Tibial nerve (tissue), 4 donors: ENCODE measurements around the gene SLC6A16. TPM values are rescaled to one million over a fixed set of nuclear protein-coding genes. Genes with fewer than 3 reads are reported as not detected.

Source experiments
- DNase-seq, 2 donors: peaks; one replicate each; pipeline ENCODE4 v3.0.0-alpha.2; 2019; ENCODE audit warnings: low spot score in 2 of 2
- H3K27ac ChIP-seq, 4 donors: fragments of 200-600 bp; sonication (generic) in 3 of 4; one replicate each; pipeline ENCODE4 v1.5.1; 2017 to 2019; ENCODE audit warnings: mild to moderate bottlenecking in 1 of 4
- H3K27me3 ChIP-seq, 2 donors: fragments of 200-600 bp; sonication (generic) in 1 of 2; one replicate each; pipeline versions ENCODE4 v1.5.1 to v1.6.0; 2017 to 2019
- H3K36me3 ChIP-seq, 3 donors: fragments of 200-600 bp; sonication (generic); one replicate each; pipeline ENCODE4 v1.5.1; 2018 to 2019
- H3K4me1 ChIP-seq, 4 donors: fragments of 200-600 bp; sonication (generic) in 3 of 4; one replicate each; pipeline ENCODE4 v1.5.1; 2017 to 2019
- H3K4me3 ChIP-seq, 4 donors: fragments of 200-600 bp; sonication (generic) in 3 of 4; one replicate each; pipeline ENCODE4 v1.5.1; 2017 to 2019; ENCODE audit warnings: mild to moderate bottlenecking in 1 of 4, moderate library complexity in 1 of 4
- H3K9me3 ChIP-seq, 4 donors: fragments of 200-600 bp; sonication (generic) in 3 of 4; one replicate each; pipeline ENCODE4 v1.5.1; 2017 to 2019
- CTCF ChIP-seq, 5 experiments: fragments of 200-600 bp in 3 of 5; fragments of 450-650 bp in 2 of 5; sonication (generic) in 3 of 5; IDR thresholded peaks; one replicate each; pipeline ENCODE4 v1.5.1; 2016 to 2019; ENCODE audit warnings: antibody characterized with exemption in 5 of 5, mild to moderate bottlenecking in 3 of 5, moderate library complexity in 2 of 5
- EP300 ChIP-seq, 2 donors: sonication (generic); formaldehyde crosslinking; IDR thresholded peaks; one replicate each; pipeline ENCODE4 v1.6.1; 2017; ENCODE audit warnings: antibody characterized with exemption in 2 of 2, mild to moderate bottlenecking in 1 of 2
- POLR2A ChIP-seq, 2 donors: fragments of 450-650 bp; IDR thresholded peaks; one replicate each; pipeline ENCODE4 v1.6.1; 2017; ENCODE audit warnings: antibody characterized with exemption in 2 of 2, mild to moderate bottlenecking in 2 of 2, moderate library complexity in 2 of 2
- whole genome bisulfite sequencing, 2 donors: methylation state at CpG; one replicate each; pipeline ENCODE4 v1.1.5; 2018; 5-methylcytosine and 5-hydroxymethylcytosine counted together
- total RNA-seq, 4 donors: library from RNA; depleted of rRNA; stranded (reverse); fragments of >200 nt; gene quantifications; one replicate each; pipeline ENCODE4 v1.1.0, GENCODE V29; 2016

Gene SLC6A16
- total RNA-seq, 4 donors from 2014 or later = 2.6 to 4.6 (median 3.4) TPM

- Histone ChIP-seq H3K36me3 (peaks cover 0 to 35% (median 0%) of the 10 kb centered on the region in 3 donors), H3K9me3 (no peaks in the 10 kb centered on the region), H3K4me3 (peak overlapping the region; percentile 53 to 89 (median 84)), H3K27me3 (peaks cover 0 to 4% of the 10 kb centered on the region in 2 donors), H3K27ac (peak overlapping the region; percentile 88 to 97 (median 92)), H3K4me1 (peaks cover 0 to 40% (median 10%) of the 10 kb centered on the region in 4 donors)
- DNase-seq = peak; percentile 55 to 72
- 0 to 1% methylated on average over 22 to 27 of the region's 27 CpGs for WGBS, 2 donors
- TF ChIP-seq EP300 (IDR thresholded peaks at IDR 0.05) (peak in 1 of 2 donors; percentile 62), CTCF (IDR thresholded peaks at IDR 0.05) (no peak), POLR2A (IDR thresholded peaks at IDR 0.05) (peak in 1 of 2 donors; percentile 43)
Observed at GRCh38 chr19:49361438-49362047, 36.6 kb upstream of the SLC6A16 start.

GRCh38 chr19:49359851-49360820 is 35.1 kb upstream of the SLC6A16 start:
- 67 to 70% methylated on average over 17 of the region's 17 CpGs for WGBS, 2 donors
- Histone ChIP-seq H3K9me3 (no peaks in the 10 kb centered on the region), H3K4me1 (peaks cover 0 to 52% (median 13%) of the 10 kb centered on the region in 4 donors), H3K27ac (peak overlapping the region; percentile 88 to 97 (median 92)), H3K27me3 (peaks cover 0 to 4% of the 10 kb centered on the region in 2 donors), H3K4me3 (no peak overlapping the region), H3K36me3 (peaks cover 0 to 45% (median 0%) of the 10 kb centered on the region in 3 donors)
- DNase-seq = no peak
- TF ChIP-seq CTCF (IDR thresholded peaks at IDR 0.05) (no peak), EP300 (IDR thresholded peaks at IDR 0.05) (no peak), POLR2A (IDR thresholded peaks at IDR 0.05) (no peak)

GRCh38 chr19:49357186-49357585 is 32.2 kb upstream of the SLC6A16 start:
- peaks cover 0 to 4% of the 10 kb centered on the region in 2 donors for H3K27me3 ChIP-seq
- peaks cover 0 to 72% (median 5%) of the 10 kb centered on the region in 3 donors for H3K36me3 ChIP-seq
- peak overlapping the region in 1 of 4 donors; percentile 18 for H3K27ac ChIP-seq
- no peak for DNase-seq
- TF ChIP-seq POLR2A (IDR thresholded peaks at IDR 0.05) (no peak), CTCF (IDR thresholded peaks at IDR 0.05) (no peak), EP300 (IDR thresholded peaks at IDR 0.05) (no peak)
- no peaks in the 10 kb centered on the region for H3K9me3 ChIP-seq
- H3K4me3 ChIP-seq = no peak overlapping the region
- 77 to 80% methylated on average over 9 of the region's 9 CpGs for WGBS, 2 donors
- H3K4me1 ChIP-seq = peaks cover 0 to 33% (median 10%) of the 10 kb centered on the region in 4 donors

GRCh38 chr19:49356382-49356781 is 31.4 kb upstream of the SLC6A16 start:
- peak overlapping the region in 3 of 4 donors; percentile 18 to 50 (median 43) for H3K27ac ChIP-seq
- peaks cover 0 to 26% (median 6%) of the 10 kb centered on the region in 4 donors for H3K4me1 ChIP-seq
- no peak overlapping the region for H3K4me3 ChIP-seq
- whole genome bisulfite sequencing, 2 donors = 31 to 46% methylated on average over 7 of the region's 7 CpGs
- TF ChIP-seq POLR2A (IDR thresholded peaks at IDR 0.05) = no peak
- no peak for TF ChIP-seq CTCF (IDR thresholded peaks at IDR 0.05)
- TF ChIP-seq EP300 (IDR thresholded peaks at IDR 0.05) = no peak
- peaks cover 0 to 80% (median 5%) of the 10 kb centered on the region in 3 donors for H3K36me3 ChIP-seq
- H3K27me3 ChIP-seq = no peaks in the 10 kb centered on the region
- no peaks in the 10 kb centered on the region for H3K9me3 ChIP-seq
- DNase-seq = no peak
